ENCODE measurements around the gene RXFP4. TPM values are rescaled to one million over a fixed set of nuclear protein-coding genes. Genes with fewer than 3 reads are reported as not detected.

The RXFP4 gene
- total and polyA plus RNA-seq, 2 of the 13 experiments (the other 11 are each of a cell fraction or from before 2014, with no cell fraction given), result 0.38 to 1.4 TPM

DNA sequence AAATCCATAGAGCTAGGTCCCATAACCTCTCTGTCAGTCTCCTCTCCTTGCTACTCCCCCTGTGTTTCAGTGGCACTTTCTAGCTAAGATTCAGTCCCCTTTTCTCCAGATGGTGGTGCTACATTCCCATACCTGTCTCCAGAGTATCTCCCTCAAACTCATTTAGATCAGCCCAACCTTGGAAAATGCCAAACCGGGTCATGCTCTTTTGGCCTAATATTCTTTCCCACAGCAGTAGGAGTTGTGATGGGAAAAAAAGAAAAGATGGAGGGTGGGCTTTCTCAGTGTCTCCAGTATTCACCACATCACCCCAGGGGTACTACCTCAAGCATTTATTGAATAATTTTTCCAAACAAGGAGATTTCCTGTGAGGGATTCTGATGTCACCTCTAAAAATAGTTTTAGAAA is 3.2 kb upstream of the RXFP4 start (continued):
- TF ChIP-seq REXO4 (CRISPR knock-in tag; IDR thresholded peaks at IDR 0.05; ENCODE audit: borderline replicate concordance) (no peak), BHLHE40 (IDR thresholded peaks at IDR 0.05; ENCODE audit: low read length) (no peak), ATF7 (IDR thresholded peaks at IDR 0.05) (no peak), ATF7 (CRISPR knock-in tag; IDR thresholded peaks at IDR 0.05) (no peak), NPAS2 (CRISPR knock-in tag; IDR thresholded peaks at IDR 0.05; ENCODE audit: borderline replicate concordance) (no peak), HOXA3 (CRISPR knock-in tag; IDR thresholded peaks at IDR 0.05) (no peak), MXD3 (CRISPR knock-in tag; IDR thresholded peaks at IDR 0.05) (no peak), THRA (CRISPR knock-in tag; IDR thresholded peaks at IDR 0.05; ENCODE audit: borderline replicate concordance) (0 out of 2 replicates have a peak, but pooled peaks have one; percentile 28), DNMT1 (CRISPR knock-in tag; IDR thresholded peaks at IDR 0.05) (no peak), ZNF451 (CRISPR knock-in tag; IDR thresholded peaks at IDR 0.05) (no peak), ZNF274 (CRISPR knock-in tag; IDR thresholded peaks at IDR 0.05) (no peak), GATAD2A (CRISPR knock-in tag; IDR thresholded peaks at IDR 0.05) (0 out of 2 replicates have a peak, but pooled peaks have one; percentile 21), ZSCAN5A (CRISPR knock-in tag; IDR thresholded peaks at IDR 0.05; ENCODE audit: borderline replicate concordance) (no peak), ZC3H13 (CRISPR knock-in tag; IDR thresholded peaks at IDR 0.05) (no peak), HDAC2 (CRISPR knock-in tag; IDR thresholded peaks at IDR 0.05) (no peak), SAP130 (CRISPR knock-in tag; IDR thresholded peaks at IDR 0.05; ENCODE audit: low read depth) (peak; percentile 55), DR1 (CRISPR knock-in tag; IDR thresholded peaks at IDR 0.05) (no peak), MIER2 (CRISPR knock-in tag; IDR thresholded peaks at IDR 0.05) (no peak)
- TF ChIP-seq, protein P1, sequence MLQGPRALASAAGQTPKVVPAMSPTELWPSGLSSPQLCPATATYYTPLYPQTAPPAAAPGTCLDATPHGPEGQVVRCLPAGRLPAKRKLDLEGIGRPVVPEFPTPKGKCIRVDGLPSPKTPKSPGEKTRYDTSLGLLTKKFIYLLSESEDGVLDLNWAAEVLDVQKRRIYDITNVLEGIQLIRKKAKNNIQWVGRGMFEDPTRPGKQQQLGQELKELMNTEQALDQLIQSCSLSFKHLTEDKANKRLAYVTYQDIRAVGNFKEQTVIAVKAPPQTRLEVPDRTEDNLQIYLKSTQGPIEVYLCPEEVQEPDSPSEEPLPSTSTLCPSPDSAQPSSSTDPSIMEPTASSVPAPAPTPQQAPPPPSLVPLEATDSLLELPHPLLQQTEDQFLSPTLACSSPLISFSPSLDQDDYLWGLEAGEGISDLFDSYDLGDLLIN (CRISPR knock-in tag; IDR thresholded peaks at IDR 0.05; ENCODE audit: borderline replicate concordance), result no peak
- TF ChIP-seq, protein P2, sequence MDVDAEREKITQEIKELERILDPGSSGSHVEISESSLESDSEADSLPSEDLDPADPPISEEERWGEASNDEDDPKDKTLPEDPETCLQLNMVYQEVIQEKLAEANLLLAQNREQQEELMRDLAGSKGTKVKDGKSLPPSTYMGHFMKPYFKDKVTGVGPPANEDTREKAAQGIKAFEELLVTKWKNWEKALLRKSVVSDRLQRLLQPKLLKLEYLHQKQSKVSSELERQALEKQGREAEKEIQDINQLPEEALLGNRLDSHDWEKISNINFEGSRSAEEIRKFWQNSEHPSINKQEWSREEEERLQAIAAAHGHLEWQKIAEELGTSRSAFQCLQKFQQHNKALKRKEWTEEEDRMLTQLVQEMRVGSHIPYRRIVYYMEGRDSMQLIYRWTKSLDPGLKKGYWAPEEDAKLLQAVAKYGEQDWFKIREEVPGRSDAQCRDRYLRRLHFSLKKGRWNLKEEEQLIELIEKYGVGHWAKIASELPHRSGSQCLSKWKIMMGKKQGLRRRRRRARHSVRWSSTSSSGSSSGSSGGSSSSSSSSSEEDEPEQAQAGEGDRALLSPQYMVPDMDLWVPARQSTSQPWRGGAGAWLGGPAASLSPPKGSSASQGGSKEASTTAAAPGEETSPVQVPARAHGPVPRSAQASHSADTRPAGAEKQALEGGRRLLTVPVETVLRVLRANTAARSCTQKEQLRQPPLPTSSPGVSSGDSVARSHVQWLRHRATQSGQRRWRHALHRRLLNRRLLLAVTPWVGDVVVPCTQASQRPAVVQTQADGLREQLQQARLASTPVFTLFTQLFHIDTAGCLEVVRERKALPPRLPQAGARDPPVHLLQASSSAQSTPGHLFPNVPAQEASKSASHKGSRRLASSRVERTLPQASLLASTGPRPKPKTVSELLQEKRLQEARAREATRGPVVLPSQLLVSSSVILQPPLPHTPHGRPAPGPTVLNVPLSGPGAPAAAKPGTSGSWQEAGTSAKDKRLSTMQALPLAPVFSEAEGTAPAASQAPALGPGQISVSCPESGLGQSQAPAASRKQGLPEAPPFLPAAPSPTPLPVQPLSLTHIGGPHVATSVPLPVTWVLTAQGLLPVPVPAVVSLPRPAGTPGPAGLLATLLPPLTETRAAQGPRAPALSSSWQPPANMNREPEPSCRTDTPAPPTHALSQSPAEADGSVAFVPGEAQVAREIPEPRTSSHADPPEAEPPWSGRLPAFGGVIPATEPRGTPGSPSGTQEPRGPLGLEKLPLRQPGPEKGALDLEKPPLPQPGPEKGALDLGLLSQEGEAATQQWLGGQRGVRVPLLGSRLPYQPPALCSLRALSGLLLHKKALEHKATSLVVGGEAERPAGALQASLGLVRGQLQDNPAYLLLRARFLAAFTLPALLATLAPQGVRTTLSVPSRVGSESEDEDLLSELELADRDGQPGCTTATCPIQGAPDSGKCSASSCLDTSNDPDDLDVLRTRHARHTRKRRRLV (CRISPR knock-in tag; IDR thresholded peaks at IDR 0.05), result no peak

Measured in HepG2 (cell line).